ENCODE data around the gene ANGPT4.

ANGPT4 gene

DNA sequence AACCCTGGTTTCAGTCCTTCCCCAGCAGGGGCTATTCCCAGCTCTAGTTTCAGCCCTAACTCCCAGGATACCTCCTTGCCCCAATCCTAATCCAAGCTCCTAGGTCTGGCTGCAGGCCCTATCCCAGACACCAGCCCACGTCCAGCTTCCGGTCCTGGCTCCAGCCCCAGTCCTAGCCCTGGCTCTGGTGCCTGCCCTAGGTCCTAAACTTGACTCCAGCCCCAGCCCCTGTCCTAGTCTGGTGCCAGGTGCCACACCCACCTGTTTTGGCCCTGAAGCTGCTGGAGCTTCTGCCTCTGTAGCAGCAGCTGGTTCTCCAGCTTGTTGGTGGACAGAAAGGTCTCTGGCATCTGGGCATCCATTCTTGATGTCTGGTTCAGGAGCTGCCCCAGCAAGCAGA, 28.1 kb downstream of the ANGPT4 start:
- TF ChIP-seq, protein P1, sequence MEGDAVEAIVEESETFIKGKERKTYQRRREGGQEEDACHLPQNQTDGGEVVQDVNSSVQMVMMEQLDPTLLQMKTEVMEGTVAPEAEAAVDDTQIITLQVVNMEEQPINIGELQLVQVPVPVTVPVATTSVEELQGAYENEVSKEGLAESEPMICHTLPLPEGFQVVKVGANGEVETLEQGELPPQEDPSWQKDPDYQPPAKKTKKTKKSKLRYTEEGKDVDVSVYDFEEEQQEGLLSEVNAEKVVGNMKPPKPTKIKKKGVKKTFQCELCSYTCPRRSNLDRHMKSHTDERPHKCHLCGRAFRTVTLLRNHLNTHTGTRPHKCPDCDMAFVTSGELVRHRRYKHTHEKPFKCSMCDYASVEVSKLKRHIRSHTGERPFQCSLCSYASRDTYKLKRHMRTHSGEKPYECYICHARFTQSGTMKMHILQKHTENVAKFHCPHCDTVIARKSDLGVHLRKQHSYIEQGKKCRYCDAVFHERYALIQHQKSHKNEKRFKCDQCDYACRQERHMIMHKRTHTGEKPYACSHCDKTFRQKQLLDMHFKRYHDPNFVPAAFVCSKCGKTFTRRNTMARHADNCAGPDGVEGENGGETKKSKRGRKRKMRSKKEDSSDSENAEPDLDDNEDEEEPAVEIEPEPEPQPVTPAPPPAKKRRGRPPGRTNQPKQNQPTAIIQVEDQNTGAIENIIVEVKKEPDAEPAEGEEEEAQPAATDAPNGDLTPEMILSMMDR (IDR thresholded peaks at IDR 0.05; ENCODE audit: borderline replicate concordance, insufficient read depth, low read depth, low read length): no peak
- no peak overlapping the region for H3K4me3 ChIP-seq (ENCODE audit: low read depth, low read length)

DNA sequence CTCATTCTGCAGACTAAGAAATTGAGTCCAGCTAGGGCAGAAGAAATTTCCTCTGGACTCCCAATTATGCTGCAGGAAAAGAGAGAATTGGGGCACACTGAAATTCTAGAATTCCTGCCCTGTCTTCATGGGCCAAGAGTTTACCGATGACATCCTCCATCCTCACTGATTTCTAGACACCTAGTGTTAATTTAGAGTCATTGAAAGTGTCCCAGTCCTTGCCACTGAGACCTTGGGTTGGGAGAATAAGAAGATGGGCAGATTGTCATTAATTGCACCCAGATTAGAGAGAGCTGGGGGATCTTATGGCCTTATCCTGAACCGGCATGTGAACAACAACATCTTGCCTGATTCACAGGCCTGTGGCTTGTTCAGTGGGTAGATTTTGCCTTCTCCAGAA, 29.0 kb downstream of the ANGPT4 start:
- H3K4me3 ChIP-seq (ENCODE audit: low read depth, low read length): no peak overlapping the region
- TF ChIP-seq, protein P1 (IDR thresholded peaks at IDR 0.05; ENCODE audit: borderline replicate concordance, insufficient read depth, low read depth, low read length): no peak

DNA sequence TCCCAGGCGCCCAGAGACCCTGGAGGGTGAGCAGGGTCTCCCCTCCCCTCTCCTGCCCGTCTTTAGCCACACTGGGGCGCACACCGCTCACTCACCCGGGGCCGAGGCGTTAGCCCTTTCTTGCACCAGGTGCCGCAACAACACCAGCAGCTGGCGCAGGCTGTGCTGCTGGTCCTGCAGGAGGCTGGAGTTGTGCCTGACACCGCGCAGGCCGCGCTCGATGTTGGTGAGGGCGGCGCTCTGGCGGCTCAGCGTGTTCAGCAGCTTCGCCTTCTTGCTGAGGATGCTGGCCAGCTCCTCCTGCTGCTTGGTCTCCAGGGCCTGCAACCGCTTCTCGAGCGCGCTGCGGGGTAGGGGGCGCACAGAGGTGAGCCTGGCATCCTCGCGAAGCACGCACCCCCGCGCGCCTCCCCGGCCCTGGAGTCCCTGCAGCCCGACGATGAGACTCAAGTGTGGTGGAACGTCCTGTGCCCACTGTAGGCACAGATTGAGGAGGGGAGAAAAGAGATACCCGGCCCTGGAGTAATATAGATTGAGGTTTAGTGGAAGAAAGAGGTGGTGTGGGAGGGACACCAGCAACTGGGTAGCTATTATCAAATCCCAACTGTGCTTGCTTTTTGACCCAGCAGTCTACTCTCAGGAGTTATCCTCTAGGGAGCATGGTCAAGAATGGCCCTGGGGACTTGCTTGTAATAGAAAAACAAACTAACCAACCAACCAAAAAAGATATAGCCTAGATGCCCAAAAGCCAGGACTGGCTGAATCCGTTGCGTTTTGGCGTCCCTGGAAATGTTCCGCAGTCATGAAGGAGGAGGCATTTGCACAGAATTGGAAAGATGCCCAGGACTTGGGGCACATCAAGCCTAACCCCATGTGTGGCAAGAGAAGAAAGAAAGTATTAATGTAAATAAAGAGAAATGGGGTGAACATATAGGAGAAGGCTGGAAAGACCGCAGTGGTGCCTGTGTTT, 30.9 kb downstream of the ANGPT4 start:
- H3K4me3 ChIP-seq (ENCODE audit: low read depth, low read length): no peak overlapping the region
- TF ChIP-seq, protein P1 (IDR thresholded peaks at IDR 0.05; ENCODE audit: borderline replicate concordance, insufficient read depth, low read depth, low read length): no peak

DNA sequence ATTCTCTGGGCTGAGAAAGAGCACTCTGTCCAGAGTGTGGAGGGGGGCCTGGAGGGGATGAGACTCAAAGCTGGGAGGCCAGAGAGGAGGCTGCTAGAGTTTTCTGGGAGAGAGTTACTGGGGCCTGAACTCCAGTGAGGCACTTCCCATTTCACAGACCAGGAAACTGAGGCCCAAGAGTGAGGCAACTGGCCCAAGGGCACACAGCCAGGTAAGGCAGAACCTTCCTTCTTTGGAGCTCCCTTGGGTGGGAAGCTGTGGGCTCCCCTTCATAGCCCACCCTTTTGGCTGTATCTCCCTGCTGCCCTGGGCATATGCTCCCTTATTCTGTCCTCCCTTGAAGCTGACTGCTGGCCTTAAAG, 34.4 kb downstream of the ANGPT4 start:
- H3K4me3 ChIP-seq (ENCODE audit: low read depth, low read length): no peak overlapping the region
- TF ChIP-seq, protein P1 (IDR thresholded peaks at IDR 0.05; ENCODE audit: borderline replicate concordance, insufficient read depth, low read depth, low read length): no peak

DNA sequence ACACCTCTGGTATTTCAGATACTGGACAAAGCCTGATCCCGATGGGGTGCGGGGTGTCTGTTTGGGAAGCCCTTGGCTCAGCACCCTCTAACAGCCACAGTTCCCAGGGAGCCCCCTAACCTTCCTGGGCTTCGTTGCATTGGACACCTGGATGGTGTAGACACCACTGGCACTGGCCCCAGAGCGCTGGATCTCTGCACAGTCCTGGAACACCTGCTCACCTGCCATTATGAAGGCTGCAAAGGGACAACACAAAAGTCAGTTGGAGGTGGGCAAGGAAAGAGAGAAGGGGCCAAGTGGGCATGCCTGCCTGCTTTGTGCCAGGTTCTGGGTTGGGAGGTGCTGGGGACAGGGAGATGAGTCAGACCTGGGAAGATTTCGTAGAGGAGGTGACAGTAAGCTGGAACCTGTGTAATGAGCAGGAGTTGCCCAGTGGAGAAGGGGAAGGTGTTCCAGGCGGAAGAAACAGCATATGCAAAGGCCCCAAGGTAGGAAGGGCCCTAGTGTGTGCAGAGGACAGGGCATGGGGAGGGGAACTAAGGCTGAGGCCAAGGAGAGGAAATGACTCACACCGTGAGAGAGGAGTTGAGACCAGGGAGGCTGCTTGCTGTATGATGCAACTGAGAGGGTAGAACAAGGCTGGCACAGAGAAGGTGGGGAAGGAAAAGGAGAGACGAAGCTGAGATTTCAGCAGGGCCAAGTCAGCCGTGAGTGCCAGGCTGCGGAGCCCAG, 34.9 kb downstream of the ANGPT4 start:
- TF ChIP-seq, protein P1 (IDR thresholded peaks at IDR 0.05; ENCODE audit: borderline replicate concordance, insufficient read depth, low read depth, low read length): no peak
- no peak overlapping the region for H3K4me3 ChIP-seq (ENCODE audit: low read depth, low read length)

DNA sequence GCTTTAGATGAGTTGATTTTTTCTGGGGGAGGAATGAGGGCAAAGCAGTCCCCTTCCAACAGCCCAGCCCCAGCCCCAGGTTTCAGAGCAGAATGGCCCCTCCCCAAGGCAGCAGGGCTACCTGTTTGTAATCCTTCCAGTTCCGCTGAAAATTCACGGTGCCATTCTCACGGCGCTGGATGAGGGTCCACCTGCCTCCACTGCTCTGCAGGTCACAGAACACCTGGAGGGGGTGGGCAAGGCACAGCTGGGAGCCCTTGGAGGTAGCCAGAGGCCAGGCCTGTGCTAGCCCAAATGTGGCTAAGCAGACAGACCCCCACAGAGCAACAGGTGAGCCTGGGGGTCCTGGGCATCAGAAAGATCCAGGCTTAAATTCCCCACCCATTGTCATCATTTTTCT, 36.5 kb downstream of the ANGPT4 start:
- H3K4me3 ChIP-seq (ENCODE audit: low read depth, low read length): no peak overlapping the region
- TF ChIP-seq, protein P1 (IDR thresholded peaks at IDR 0.05; ENCODE audit: borderline replicate concordance, insufficient read depth, low read depth, low read length): no peak

Measured in GM12875 (cell line).